HG03135 (cell line): ENCODE data around the gene MLLT10.

Experiments
- ATAC-seq: cut with Tn5 transposase; IDR thresholded peaks from one replicate; pipeline ENCODE4 v1.9.1; 2021; ENCODE audit warnings: mild to moderate bottlenecking, moderate library complexity; ENCODE audit not compliant: unreplicated experiment

The MLLT10 gene

DNA sequence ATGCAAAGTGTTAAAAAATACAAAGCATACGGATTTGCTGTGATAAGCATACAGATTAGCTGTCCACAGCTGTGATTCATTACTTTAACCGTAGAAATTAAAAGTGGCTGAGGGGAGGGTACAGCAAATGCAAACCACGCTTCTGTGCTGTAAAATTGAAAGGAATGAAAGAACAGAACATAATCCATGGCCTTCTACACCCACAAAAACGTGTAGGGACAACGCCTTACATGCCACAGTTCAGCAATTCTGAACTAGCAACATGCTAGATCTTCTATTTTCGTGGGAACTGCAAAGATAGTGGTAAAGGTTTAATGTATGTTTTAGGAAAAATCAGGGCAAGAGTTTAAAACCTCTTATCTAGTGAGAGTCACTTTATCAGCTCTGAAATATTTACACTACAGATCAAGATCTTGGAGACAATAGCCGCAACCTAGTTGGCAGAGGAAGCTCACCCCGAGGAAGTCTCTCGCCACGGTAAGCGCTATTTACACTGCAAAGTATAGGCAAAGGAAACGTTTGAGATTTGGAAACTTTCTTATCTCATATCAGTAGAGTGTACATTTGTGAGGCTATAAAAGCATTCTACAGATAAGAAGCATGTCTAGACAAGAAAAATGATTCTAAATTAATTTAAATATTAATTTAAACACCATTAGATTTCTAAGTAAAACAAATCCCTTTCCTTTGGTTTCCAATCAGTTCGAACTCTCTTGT, 193.6 kb downstream of the MLLT10 start:
- ATAC-seq, result no peak

DNA sequence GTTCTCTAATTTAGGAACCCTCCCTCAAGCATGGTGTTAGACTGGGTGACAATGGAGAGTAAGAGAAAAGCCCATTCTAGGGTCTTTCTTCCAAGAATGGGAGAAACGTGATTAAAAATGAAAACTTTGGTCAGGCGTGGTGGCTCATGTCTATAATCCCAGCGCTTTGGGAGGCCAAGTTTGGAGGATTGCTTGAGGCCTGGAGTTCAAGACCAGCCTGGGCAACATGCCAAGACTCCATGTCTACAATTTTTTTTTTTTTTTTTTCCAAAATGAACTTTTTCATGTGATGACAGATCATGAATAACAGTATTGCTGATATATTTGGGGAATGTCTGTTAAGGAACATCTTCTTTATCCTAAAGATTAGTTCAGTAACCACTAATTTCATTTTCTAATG, 194.6 kb downstream of the MLLT10 start:
- no peak for ATAC-seq

DNA sequence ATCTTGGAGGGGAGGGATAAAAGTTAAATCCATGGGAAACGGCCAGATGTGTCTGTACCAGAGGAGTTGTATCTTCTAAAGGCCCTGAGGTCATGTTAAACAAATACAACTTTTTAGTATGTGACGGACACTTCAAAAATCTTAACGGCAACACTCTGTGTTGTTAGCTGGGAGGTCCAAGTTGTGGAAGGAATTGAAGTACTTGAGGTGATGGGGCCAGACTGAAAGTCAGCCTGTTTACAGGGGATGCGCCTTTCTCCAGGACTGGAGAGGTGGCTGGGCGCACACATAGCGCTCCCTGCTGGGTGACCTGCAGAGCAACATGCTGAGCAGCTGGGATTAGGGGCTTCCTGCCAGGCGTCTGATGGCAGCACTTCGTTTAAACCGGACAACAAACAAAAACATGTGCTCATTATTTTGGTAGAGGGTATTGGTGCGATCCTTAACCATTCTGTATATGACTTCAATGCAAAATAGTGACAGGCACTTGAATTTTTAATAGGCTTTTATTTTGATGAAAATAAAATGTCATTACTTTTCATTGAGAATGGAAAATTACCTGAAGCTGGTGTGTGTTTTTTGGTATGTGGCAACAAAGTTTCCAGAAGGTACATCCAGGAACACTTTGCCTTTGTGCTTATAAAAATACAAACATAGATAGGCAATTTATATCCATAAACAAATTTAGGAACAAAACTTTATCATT, 198.2 kb downstream of the MLLT10 start:
- peak; percentile 89 for ATAC-seq

DNA sequence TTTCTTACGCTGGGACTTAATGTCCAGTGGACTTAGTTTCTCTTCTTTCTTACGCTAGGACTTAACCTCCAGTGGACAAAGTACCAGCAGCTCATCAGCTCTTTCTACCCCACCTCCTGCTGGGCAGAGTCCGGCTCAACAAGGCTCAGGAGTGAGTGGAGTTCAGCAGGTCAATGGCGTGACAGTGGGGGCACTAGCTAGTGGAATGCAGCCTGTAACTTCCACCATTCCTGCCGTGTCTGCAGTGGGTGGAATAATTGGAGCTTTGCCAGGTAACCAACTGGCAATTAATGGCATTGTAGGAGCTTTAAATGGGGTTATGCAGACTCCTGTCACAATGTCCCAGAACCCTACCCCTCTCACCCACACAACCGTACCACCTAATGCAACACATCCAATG, 199.7 kb downstream of the MLLT10 start:
- no peak for ATAC-seq

DNA sequence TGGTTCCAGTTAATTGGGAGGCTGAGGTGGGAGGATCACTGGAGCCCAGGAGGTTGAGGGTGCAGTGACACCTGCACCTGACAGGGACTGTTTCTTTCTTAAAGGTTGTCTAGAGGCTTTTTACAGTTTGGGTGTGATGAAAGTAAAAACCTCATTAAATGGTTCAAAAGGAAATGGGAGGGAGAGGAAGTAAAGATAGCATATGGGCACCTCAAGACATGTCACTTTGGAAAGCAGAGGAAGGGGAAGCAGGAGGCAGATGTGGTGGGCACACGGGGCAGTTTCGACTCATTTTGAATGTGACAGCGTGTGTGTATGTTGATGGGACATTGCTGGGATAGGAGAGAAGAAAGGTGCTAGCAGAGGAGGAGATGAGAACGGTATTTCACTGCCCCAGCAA, 203.1 kb downstream of the MLLT10 start:
- ATAC-seq, result no peak

DNA sequence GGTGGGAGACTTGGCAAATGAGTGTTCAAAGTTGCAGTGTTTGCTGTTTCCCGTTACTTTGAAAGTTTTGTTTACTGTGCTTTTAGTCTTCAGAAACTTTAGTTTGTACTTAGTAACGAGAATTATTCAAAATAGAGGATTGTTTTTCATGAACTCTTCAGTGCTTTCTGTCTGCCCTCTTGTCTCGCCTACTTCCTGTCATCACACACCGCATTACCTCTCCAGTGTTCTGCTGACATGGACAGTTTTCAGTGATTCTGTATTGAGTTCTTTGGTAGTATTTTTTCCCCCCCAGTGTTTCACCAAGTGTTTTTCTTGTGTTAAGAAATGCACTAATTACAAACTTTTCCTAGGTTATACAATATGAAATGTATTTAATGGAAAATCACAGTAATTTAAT, 207.0 kb downstream of the MLLT10 start:
- no peak for ATAC-seq

DNA sequence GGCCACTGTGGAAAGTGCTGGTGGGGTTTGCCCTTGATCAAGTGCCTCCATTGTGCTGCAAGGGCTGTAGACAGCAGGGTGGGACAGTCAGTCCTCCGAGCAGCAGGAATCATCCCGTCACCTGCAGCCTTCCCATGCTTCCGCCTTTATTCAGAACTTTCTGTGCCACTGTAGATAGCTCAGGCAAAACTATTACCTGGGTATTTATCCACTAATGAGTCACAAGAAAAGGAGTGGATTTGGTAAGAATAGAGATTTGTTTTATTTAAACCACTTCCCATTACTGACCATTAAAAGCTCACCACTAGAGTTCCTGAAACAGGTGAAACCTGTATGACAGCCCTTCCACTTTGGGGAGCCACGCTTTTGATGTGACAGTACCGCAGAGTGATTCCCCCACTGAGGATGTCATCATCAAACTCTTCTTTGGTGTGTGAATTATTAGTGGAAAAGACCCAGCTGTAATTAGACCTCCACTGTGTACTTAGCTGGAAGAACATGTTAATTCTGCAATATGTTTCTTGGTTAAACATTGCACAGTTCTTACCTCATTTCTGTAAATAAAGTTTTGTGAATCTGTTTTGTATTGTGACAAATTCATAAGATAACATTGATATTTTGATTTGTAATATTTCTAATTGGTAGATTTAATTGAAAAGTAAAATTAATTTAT, 208.8 kb downstream of the MLLT10 start:
- no peak for ATAC-seq

DNA sequence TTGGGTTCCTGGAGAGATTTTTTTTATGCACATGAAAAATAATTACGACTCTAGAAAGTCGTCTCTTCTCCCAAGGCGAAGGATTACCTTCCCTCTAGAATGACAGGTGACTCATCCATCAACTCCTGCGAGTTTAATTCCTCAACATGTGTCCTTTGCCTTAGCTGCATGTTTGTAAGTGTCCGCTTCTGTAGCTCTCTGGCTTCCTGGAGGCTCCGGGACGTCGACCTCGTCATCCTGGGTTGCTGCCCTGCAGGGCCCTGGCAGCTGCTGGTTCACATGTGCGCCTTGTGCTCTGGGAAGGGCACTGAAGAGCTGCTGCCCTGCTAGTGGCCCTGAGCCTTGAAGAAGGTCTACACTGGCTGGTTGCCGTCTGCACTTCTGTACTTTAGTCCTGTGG, 210.2 kb downstream of the MLLT10 start:
- no peak for ATAC-seq

DNA sequence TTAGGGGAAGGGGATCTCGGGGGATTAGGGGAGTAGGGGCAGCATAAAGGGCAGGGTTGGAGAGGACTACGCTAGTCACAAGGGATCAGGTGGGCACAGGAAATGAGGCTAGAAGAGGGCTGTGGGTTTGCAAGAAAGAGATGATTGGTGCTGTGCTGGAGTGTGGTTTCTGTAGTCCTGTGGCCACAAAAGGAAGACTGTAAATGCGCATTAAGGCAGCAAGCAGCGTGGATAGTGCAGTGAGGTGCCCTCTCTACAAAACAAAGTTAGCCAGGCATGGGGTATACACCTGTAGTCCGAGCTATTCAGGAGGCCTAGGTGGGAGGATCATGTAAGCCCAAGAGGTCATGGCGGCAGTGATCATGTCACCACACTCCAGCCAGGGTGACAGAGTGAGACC, 212.1 kb downstream of the MLLT10 start:
- ATAC-seq, result no peak

DNA sequence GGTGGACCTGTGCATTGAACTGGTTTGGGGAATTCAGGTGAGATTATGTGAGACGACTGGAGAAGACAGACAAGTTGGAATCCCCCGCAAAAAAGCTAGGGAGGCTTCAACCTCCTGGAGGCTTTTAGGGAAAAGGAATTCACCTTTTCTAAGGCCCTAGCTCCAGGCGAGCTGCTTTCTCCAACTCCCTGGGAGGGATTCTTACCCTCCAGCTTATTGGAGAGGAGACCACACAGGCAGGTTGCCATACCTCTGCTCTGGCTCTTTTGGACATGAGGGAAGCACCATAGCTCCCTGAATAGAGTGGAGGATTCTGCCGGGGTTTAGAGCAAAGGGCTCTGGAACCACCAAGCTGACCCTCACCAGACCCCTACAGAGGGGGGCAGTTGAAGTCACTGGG, 213.8 kb downstream of the MLLT10 start:
- ATAC-seq, result no peak

DNA sequence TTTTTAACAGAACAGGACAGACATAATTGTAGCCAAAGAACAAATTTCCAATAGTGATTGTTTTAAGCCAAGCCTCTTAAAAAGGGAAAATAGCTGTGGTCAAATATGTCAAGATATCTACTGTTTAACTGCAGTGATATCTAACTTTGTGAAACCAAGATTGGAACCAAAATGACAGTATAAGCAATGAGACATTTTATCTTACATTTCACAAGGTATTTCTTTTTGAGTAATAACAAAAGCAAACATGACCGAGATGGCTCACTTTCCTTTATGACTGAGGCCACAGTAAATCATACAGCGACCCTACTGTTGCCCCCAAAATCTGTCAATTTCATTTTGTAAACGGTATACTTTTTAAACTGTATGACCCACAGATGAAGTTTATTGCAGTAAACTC, 215.8 kb downstream of the MLLT10 start:
- ATAC-seq, result no peak

DNA sequence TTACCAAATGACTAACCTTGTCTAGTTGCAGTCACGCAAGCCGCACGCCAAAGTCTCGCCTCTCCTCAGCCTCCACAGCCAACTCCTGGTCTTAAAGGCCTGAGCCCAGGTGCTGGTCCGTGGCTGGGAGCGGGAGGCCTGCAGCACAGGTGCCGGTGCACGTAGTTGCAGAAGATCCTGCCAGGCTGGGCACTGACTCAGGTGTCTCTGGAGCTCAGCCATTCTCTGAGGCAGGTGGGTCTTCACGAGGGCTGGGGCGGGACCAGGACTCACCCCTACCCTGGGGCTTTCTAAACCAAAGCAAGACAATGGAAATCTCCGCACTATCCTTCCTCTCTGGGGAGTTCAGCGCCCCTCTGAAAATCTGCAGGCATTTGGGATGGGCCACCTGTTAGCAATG, 216.4 kb downstream of the MLLT10 start:
- ATAC-seq, result no peak

DNA sequence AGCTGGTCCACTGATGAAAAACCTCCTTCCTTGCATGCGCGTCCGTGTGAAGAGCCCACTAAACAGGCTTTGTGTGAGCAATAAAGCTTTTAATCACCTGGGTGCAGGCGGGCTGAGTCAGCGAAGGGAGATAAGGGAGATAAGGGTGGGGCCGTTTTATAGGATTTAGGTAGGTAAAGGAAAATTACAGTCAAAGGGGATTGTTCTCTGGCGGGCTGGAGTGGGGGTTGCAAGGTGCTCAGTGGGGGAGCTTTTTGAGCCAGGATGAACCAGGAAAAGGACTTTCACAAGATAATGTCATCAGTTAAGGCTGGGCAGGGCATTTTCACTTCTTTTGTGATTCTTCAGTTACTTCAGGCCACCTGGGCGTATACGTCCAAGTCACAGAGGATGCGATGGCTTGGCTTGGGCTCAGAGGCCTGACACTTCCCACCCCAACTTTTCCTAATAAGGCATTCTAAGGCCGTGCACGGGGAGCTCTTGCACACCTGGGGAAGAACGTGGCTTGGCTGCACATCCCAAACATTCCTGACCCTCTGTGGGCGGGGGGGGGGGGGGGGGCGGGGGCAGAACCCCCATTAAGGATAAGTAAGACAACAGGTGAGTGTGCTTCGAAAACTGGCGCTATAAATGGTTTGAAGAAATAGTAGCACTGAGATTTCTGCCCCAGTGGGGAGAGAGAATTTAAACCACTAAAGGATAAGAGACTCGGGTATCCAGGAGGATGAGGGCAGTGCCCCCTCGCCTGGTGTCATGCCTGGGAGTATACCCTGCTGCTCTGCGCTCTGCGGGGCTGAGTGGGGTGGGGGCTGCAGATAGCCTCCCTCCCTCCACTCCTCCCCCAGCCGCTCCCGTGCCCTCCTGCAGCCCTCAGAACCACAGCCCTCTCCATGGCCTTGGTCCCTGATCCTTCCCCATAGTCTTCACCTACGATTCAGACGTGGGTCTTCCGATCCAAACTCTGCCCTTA, 217.6 kb downstream of the MLLT10 start:
- ATAC-seq, result no peak

DNA sequence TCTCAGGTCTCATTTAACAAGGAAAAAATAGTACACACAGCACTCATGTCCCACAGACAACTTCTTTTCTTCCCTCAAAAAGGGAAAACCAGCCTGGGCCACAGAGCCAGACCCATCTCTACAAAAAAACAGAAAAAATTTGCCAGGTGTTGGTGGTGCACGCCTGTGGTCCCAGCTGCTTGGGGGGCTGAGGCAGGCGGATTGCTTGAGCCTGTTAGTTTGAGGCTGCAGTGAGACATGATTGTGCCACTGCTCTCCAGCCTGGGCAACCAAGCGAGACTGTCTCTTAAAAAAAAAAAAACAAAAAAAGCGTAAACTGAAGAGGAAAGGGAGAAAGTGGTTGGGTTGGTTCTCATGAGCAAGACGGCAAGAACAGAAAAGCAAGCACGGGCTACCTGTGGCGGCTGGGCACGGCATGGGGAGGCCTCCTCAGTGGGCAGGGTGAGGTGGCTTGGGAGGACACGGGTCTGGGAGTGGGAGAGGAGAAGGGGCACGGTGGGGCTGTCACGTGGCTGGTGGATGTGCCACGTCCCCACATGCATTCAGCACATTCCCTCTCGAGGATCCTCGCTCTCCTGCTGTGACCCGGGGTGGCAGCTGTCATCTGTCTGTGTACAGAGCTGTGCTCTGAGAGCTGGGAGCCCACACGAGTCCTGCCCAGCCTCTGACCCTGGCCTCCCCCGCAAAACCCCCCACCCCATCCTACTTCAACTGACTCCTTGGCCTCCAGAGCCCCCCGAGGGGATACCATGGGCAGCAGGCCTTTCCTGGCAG, 219.7 kb downstream of the MLLT10 start:
- ATAC-seq, result no peak

DNA sequence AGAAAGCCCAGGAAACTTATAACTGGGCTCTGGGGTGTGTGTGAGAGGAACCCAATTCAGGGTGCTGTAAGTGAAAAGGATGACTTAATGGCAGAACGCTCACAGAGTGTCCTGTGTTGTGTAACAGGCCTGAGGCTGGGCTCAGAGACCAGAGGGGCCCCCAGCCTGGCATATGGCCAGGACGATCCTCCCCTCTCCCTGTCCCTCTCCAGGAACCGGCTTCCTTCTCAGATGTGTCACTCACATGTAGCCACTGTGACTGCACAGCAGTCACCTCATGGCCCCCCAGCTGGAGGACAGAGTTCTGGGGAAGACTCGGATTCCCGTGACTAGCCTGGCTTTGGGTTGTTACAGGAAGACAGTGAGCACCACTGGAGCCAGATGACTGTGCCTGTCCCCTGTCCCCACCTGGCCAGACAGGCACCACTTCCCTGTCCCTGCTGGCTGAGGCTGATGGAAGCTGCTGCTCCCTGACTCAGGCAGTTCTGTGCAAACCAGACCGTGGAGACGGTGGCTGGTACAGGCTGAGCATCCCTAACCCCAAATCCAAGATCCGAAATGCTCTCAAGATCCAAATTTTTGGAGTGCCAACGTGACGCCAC, 220.5 kb downstream of the MLLT10 start:
- ATAC-seq, result no peak

DNA sequence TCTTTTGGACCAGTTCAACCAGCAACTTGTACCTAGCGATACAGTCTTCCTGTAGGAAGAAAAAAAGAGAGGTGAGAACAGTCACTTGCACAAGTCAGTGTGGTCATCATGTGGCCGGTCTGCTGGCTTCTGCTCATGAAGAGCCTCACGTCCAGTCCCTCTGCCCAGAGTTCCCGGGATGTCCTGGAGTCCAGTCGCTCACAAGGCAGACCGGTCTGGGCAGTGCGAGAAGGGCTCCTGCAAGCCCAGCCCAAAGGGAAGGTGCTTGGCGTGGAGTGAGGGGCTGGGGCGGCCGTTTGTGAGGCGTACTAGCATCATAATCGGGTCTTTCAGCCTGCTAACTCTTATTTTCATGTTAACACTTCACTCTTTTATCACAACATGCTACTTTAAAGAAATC, 222.7 kb downstream of the MLLT10 start:
- no peak for ATAC-seq

DNA sequence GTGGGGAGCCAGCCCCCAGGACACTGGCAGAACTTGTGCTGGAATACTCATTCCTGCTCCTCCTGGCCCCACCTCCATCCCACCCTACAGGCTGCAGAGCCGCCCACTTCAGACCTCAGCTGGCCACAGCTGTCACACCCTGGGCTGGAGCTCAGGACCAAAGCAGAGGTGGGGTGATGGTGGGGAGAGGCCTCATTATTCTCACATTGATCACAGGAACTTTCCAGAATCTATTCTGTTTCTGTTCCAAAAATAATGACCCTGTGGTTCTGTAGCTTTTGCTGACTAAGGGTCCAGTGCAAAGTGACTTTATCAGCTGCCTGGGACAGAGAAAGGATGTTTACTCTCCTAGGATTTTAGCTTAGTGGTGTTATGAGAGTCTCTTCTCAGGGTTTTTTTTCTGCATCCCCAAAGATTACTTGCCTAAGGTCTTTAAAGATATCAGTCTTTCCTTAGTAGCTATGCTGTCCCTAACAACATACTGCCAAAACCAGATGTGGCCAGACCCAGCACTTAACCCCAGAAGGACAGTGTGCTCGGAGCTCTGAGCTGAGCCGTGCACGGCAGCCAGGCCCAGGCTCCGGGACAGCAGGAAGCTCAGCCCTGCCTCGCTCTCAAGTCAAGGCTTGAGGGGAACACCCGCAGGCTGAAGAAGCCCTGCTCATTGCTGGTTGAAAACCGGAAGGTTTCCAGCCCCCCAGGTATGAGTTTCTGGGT, 223.3 kb downstream of the MLLT10 start:
- ATAC-seq, result no peak

DNA sequence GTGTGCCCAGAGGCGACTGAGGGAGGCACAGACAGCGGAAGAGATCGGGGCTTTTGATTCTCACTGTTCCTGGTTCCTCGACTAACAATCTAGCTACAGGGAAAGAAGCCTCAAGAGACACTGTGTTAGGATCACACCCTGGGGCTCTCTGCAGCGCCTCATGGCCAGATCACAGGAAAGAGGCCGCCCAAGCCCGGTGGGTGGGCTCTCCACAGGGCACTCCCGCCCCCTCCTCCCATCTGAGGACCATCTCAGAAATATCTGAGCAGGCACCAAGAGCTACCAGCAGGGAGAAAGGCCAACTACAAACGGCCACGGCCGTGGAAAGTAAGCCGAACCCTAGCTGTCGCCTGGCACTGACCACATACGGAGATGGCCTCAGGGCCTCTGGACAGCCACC, 224.2 kb downstream of the MLLT10 start:
- no peak for ATAC-seq

DNA sequence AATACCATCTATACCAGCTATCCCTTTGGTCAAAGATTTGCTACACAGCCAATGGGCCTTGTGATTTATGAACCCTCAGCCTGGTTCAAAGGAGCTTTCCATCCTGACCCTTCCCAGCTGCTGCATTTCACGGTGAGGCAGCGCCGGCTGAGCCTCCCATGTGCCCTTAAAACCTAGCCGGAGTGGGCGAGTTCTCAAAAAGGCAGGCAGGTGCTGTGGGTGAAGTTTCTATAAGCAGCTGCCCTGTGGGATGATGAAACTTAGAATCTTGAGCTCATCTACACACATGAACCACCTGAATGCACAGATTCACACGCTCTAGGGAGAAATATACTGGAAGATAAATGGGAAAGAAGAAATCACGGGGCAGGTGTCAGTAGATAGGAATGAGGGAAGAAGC, 224.7 kb downstream of the MLLT10 start:
- no peak for ATAC-seq
